HG02885 (cell line): ENCODE results near the gene MINDY3.
A peak's percentile ranks its signal among the peaks of the same experiment; 100 is the strongest.
"Not testable (repeated sequence)": the region's sequence is repeated elsewhere in the genome, so short reads cannot be mapped to it uniquely, and the experiment has no call there.

Experiments used
- ATAC-seq: cut with Tn5 transposase; IDR thresholded peaks from one replicate; pipeline ENCODE4 v1.9.1; 2021; ENCODE audit warnings: mild to moderate bottlenecking; ENCODE audit not compliant: unreplicated experiment, poor library complexity

Gene MINDY3

DNA sequence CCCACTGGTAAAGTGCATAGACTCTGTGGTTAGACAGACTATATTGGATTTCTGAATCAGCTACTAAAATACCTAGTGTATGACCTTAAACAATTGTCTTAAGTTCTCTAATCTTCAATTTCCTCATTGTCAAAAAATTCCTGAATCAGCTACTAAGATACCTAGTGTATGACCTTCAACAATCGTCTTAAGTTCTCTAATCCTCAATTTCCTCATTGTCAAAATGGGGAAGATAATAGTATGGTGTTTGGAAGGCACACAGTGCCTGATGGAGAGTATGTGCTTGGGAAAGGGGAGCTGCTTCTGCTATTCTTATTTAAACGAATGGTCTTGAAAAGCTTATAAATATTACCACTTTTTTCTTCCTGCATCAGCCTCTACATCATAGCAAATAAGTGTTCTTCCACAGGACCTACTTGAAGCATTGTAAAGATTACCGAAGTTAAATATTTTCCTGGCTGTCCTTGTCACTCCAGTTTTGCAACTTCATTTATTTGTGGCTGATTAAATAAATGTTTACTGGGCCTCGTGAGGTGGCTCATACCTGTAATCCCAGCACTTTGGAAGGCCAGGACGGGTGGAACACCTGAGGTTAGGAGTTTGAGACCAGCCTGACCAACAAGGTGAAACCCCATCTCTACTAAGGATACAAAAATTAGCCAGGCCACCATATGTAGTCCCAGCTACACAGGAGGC, 76.2 kb downstream of the MINDY3 start:
- no peak for ATAC-seq

DNA sequence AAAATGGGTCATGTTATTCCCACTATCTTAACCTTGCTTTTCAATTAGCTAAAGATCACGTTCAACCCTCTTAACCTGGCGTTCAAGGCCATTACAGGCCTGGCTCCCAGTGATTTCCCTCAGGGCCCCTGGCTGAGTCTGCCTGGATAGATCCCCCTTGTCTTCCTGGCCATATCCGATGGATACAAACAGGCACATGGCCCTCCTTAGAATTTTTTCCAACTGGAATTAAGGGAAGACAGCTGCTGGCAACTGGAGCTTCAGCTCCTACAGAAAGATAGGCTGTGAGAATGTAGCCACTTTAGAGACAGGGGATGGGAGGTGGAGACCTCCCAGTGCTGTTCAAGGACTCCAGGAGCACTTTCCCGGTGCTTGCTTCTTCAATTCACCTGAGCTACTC, 77.5 kb downstream of the MINDY3 start:
- ATAC-seq = no peak

DNA sequence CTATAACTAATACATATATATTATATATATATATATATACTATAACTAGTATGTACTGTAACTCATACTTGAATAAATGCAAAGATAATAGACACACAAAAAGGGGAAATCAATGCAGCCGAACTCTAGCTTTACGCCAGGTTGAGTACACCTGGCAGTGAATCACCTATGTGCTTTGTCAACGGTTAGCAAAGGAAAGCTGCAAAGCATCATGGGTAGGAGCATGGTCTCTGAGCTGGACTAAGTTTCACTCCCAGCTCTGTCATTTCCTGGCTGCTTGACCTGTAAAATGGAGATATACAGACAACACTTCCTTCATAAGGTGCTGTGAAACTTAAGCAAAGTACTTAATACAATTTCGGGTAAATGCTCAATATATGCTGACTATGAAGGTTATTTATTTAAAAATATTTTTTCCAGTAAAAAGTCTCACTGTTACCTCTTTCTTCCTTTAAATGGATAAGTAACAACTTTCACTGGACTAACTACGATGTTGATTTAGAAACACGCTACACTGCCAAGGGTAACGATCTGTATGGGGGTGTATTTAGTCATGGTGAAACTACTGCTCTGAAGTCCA, 78.8 kb downstream of the MINDY3 start:
- no peak for ATAC-seq

DNA sequence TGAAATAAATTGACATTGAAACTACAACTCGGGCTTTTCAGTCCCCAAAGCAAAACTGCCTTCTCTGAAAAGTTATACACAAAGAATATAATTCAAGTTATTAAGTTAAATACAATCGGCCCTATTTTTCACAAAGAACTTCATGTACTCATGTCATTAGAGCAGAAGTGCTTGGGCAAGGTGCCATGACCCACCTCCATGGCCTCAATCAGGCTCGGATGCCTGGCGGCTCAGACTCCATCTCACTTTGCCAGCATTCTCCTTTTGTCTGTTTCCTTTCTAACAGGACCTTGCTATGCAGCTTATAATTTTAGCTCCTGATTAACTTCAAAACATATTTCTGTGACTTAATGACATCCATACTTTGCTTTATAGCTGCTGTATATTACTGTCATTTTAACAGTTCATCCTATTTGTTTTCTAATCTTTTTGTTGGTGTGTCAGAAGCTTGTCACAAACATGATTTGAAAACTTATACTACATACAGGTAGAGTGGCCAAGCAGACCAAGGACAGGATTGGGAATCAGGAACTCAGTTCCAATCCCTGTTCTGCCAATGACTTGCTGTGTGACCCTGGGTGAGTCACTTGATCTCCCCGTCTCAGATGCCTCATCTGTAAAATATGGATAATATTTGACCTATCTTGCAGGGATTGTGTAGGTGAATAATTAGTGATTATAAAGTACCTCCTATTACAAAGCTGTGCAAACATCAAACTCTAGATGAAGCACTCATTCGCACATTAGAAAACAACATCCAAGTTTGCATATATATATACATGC, 79.8 kb downstream of the MINDY3 start:
- no peak for ATAC-seq

DNA sequence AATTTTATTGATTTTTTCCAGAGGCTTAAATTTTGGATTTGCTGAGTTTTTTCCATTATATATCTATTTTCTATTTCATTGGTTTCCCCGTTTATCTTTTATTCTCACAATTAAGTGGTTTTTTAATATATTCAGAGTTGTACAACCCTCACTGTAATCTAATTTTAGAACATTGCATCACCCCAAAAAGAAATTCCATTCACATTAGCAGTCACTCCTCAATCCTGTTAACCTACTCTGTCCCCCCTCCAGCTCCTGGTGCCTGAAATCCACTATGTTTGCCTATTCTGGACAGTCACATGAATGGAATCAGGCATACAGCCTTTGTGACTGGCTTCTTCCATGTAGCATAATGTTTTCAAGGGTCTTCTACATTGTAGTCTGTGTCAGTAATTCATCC, 84.8 kb downstream of the MINDY3 start:
- ATAC-seq = no peak

DNA sequence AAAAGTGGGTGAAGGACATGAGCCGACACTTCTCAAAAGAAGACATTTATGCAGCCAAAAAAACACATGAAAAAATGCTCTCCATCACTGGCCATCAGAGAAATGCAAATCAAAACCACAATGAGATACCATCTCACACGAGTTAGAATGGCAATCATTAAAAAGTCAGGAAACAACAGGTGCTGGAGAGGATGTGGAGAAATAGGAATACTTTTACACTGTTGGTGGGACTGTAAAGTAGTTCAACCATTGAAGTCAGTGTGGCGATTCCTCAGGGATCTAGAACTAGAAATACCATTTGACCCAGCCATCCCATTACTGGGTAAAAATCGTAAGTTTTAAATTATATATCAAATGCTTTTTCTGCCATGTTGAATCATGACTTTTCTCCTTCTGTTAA, 85.8 kb downstream of the MINDY3 start:
- ATAC-seq = not testable (repeated sequence)

DNA sequence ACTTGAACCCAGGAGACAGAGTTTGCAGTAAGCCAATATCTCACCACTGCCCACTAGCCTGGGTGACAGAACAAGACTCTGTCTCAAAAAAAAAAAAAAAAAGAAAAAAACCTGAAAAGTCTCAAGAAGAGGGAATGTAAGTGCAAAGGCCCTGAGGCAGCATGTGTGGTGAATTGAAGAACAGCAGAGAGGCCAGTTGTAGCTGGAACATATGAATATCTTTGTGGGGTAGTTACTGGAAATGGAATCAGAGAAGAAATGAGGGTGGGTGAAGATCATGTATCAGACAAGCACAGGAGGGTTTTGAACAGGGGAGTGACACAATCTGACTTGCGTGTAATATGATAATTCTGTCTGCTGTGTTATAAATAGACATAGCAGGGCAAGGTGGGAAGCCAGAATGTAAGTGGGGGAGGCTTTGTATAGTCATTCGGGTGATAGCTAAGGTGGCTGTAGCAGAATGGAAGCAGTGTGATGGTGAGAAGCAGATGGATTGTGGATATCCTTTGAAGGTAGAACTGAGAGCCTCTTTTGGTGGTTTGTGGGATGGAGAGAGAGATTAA, 95.3 kb downstream of the MINDY3 start:
- no peak for ATAC-seq

DNA sequence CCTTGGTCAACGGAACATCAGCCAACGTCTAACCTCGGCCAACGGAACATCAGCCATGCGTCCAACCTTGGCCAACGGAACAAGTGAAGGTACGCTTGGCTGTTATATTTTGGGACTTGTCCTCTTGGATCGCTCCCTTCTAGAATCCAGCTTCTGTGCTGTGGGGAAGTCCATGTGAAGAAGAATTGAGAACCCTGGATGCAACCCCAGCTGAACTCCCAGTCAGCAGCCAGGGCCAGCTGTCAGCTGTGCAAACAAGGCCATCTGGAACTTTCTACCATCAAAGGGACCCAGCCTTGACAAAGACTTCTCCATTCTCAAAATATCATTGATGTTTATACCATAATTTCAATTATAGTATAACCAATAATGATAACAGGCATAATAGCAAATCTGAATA, 97.3 kb downstream of the MINDY3 start:
- ATAC-seq = no peak

DNA sequence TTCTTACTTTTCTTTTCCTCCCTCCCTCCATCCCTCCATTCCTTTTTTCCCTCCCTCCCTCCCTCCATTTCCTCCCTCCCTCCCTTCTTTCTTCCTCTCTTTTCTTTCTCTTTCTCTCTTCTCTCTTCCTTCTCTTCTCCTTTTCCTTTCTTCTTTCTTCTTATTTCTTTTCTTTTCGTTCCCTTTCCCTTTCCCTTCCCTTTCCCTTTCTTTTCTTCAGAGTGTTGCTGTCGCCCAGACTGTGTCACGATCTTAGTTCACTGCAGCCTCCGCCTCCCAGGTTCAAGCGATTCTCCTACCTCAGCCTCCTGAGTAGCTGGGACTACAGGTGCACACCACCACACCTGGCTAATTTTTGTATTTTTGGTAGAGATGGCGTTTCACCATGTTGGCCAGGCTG, 98.1 kb downstream of the MINDY3 start:
- ATAC-seq = not testable (repeated sequence)

DNA sequence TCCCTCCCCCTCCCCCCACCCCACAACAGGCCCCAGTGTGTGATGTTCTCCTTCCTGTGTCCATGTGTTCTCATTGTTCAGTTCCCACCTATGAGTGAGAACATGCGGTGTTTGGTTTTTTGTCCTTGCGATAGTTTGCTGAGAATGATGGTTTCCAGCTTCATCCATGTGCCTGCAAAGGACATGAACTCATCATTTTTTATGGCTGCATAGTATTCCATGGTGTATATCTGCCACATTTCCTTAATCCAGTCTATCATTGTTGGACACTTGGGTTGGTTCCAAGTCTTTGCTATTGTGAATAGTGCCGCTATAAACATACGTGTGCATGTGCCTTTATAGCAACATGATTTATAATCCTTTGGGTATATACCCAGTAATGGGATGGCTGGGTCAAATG, 99.1 kb downstream of the MINDY3 start:
- not testable (repeated sequence) for ATAC-seq

DNA sequence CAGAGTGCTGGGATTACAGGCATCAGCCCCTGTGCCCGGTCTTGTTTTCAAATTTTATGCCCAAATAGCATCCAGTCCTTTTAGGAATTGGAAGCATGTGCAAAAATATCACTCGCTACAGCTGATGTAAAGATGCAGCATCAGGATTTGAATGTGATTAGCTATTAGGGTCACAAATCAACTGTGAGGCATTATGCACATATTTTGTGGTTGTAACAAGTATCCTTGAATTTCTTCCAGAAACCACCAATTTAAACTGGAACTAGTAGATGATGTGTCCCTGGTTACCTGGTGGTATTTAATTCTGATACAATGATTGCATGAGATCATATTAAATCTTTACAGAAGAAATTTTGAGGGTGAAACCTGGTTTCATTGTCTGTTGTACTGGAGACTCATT, 99.6 kb downstream of the MINDY3 start:
- no peak for ATAC-seq

DNA sequence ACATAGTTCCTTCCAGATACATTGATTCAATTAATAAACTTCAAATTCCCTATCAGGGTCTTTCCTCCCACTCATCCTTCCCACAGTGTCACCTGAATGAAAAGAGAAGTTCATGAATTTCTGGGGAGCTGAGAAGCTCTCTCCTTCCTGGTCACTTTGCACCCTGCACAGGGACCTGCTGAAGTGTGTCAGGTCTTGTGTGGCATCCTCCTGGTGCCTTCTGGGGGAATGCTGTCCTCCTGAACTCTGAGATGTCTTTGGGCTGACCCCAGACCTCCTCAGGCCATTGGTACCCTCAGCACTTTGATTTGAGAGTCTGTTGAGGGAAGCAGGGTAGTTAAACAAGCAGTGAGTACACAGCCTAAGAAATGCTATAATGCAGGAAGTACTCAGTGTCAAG, 101.0 kb downstream of the MINDY3 start:
- no peak for ATAC-seq

DNA sequence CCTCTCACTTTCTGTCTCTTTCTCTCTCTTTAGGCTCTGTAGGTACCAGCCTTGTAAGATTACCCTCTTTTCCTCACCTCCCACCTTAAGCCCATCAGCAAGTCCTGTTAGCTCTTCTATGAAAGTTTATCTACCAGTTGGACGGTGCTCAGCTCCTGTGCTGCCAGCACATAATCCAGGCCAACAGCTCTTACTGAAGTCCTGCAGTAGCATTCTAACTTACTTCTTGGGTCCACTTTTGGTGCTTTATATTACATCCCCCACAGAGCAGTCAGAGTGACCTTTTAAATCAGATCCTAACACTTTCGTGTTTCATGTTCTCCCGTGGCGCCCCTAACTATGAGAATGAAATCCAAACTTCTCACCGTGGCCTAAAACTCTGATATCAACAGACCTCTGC, 101.7 kb downstream of the MINDY3 start:
- no peak for ATAC-seq

DNA sequence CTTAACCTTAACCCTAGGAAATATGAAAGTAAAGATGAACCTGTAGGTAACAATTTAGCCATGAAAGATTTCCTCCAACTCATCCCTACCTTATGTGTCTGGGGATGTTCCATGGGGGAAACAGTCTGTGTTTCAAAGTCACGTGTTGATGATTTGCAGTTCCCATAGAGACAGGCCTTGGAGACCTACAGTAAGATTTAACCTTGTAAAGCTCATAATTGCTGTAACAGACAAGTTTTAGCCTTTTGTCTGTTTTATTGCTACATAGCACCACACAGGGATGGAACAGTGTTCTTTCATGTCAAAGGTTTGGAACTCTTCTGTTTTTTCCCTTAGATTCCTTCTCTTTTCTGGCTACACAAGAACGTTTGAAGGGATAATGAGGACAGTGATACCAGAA, 105.4 kb downstream of the MINDY3 start:
- ATAC-seq = no peak

DNA sequence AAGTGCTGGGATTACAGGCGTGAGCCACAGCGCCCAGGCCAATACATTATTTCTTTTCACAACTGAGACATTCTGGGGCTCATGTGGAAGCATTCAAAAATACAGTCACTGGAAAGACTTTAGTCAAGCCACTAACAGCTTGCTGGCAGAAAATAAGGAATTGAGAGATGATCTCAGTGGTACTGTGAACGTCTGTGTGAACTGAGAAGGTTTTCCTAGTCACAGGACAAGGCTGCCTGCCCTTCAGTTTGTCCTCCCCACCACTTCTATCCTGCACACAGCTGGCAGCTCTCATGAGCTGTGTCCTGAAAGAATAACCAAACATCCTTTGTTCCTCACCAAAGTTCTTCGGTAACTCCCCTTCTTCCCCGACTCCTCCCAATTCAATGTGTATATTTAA, 109.3 kb downstream of the MINDY3 start:
- ATAC-seq = no peak

DNA sequence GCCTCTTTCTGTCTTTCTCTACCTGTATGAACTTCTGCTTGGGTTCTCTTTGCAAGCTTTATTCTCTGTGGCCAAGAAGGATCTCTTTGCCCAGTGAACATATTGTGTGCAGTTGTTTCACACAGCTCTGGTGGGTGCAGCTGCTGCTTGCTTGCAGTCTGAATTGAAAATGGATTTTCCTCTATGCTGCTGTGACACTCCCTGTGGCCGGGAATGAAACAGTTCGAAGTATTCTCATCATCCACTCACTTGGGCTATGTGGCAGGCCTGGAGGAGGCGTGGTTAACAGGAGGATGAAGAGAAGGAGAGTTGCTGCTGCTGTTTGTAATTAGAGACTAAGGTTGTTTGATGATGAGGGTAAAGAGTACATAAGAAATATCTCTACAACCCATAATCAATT, 112.2 kb downstream of the MINDY3 start:
- no peak for ATAC-seq

DNA sequence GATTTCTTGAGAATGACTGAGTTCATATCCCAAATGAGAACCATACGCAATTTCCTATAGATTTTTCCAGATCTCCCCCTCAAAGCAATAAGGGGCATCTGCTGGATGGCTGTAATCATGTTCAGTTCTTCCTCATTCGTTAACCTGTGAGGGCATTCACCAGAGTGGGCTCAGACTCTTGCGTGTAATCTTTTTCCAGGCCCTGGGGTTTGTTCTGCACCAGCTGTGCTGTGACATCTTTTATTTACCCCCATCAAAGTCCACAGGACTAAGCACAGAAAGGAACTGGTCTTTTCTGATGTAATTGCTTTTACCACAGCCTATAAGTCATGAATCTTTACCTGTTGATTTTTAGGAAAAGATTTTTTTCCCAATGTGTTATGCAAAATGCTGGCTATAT, 112.7 kb downstream of the MINDY3 start:
- ATAC-seq = no peak

DNA sequence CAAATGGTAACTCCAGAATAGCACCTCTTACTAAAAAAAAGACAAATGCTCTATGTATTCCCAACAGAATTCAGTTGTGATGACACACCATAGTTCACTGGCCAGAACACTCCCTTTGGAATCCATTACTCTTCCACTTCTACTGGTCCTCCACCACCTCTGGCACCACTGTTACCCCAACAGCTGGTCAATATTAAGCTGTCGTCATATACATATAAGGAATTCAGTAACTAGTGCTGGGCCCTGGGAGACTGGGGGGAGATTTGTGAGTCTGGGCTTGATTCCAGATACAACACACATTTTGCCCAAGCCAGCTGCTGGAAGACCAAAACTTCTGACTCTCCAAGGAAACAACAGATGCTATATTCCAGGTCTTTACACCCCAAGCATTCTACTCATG, 114.6 kb downstream of the MINDY3 start:
- no peak for ATAC-seq

DNA sequence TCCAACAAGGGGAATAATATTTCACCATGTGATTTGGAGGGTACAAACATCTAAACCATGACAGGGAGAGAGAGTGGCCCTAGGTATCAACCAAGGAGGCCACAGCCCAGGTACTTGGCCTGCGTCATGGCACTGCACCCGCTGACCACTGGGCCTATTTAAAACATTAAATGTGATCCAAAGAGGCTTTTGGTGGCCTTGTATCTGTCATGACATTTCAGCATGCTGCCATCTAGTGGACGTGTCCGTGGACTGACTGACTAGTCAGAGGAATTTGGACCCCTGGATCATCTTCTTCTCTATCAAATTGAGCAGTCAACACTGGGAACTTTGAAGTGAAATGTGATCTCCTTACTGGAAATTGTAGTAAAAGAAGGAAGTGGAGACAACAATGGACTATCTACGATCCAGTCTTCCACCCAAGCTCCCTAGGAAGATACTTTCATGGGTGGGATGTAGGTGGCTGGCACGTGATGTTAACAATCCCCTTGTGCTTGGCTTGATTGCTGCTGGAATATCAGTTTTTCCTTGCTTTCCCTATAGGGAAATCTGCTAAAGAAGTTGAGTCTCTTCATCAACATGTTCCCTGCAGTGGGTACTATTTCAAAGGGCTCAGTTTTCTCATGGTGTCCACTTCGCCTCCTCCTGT, 116.0 kb downstream of the MINDY3 start:
- peak; percentile 80 for ATAC-seq

DNA sequence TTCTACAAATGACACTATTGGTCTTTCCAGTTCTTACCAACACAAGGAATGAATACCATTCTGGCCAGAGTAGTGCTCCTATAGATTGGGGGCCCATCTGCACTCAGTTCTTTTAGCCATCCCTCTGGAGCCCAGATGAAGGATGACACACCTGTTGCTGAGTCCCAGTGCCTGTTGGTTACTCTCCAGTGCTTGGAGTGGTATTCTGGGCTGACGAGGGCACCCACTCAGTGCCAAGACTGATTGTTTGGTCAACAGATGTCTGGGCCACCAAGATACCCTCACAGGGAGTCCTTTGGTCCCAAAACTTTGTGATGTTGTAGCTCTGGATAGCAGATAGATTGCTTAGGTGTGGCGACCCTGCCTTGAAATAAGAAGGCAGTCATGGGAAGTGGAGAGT, 116.9 kb downstream of the MINDY3 start:
- no peak for ATAC-seq

DNA sequence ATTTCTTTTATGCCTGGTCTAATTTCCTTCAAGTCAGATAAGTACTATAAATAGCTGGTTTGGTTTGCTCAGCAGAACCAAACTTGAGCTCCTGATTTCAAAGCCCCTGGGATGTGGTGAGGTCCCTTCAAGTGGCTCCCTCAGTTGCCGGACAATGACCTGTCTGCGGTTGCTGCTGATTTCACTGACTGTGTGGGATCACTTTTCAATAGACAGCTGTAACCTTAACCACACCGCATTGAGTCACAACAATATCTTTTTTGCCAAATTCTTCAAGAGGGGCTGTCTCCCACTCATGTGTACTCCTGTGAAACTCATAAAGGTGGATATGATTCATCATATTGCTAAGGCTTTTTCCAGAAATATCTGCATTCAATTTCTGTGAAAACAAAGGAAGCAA, 117.5 kb downstream of the MINDY3 start:
- ATAC-seq = no peak
